H1 (cell line): ENCODE data around the gene SPRING1. TPM values are rescaled to one million over a fixed set of nuclear protein-coding genes. Genes with fewer than 3 reads are reported as not detected.

ENCODE experiments used
- CTCF ChIA-PET: fragments of 300-600 bp; sonication (Branson Sonifier 250); formaldehyde crosslinking; loops from one replicate; lab custom pipeline; 2021; ENCODE audit not compliant: partially characterized antibody; lab: Charles Lee
- POLR2A ChIA-PET: fragments of 300-600 bp; sonication (Branson Sonifier 250); formaldehyde crosslinking; loops from one replicate; lab custom pipeline; 2021; ENCODE audit warnings: inconsistent platforms; ENCODE audit not compliant: partially characterized antibody; lab: Charles Lee
- DNase-seq, 2 experiments: peaks; one replicate each; pipeline versions ENCODE4 v3.0.0 to v3.0.0-alpha.2; 2010 to 2022; ENCODE audit warnings: low spot score in 2 of 2, low read depth in 1 of 2, mixed read lengths in 1 of 2
- FAIRE-seq: peaks from 2 replicates; lab custom pipeline; 2011; peaks lifted over from hg19 to GRCh38; lab: Jason Lieb, UNC
- H2AFZ ChIP-seq: 2 replicates; pipeline ENCODE4 v1.8.1; 2012; ENCODE audit warnings: low read length, inconsistent platforms
- H2AK5ac ChIP-seq: 2 replicates; pipeline ENCODE4 v1.6.1; 2013; ENCODE audit warnings: low read depth, low read length
- H2BK120ac ChIP-seq: replicated peaks from 2 replicates; pipeline ENCODE3; 2013; ENCODE audit warnings: low read depth, low read length, inconsistent platforms
- H2BK12ac ChIP-seq: 2 replicates; pipeline ENCODE4 v1.6.1; 2013; ENCODE audit warnings: low read depth, low read length
- H2BK15ac ChIP-seq: 2 replicates; pipeline ENCODE4 v1.6.1; 2013; ENCODE audit warnings: low read length
- H2BK20ac ChIP-seq: 2 replicates; pipeline ENCODE4 v1.6.1; 2013; ENCODE audit warnings: low read length
- H2BK5ac ChIP-seq: 2 replicates; pipeline ENCODE4 v1.6.1; 2013; ENCODE audit warnings: low read depth, low read length
- H3K14ac ChIP-seq: 2 replicates; pipeline ENCODE4 v1.6.1; 2013; ENCODE audit warnings: inconsistent platforms; ENCODE audit not compliant: insufficient read length
- H3K18ac ChIP-seq: 2 replicates; pipeline ENCODE4 v1.6.1; 2013; ENCODE audit warnings: low read length; ENCODE audit errors: extremely low read depth
- H3K23ac ChIP-seq: 2 replicates; pipeline ENCODE4 v1.6.1; 2013; ENCODE audit warnings: inconsistent platforms; ENCODE audit not compliant: insufficient read length
- H3K23me2 ChIP-seq: 2 replicates; pipeline ENCODE4 v1.6.1; 2013; ENCODE audit warnings: low read depth, low read length
- H3K27ac ChIP-seq: 2 replicates; pipeline ENCODE4 v1.6.1; 2011; ENCODE audit warnings: low read depth, low read length, inconsistent platforms
- H3K27me3 ChIP-seq, 4 experiments: replicated peaks in 1 of 4; 1 replicate in 1 of 4; 2 replicates in 3 of 4; pipeline versions ENCODE4 v1.6.1 to v1.8.1; 2011 to 2013; ENCODE audit warnings: low read length in 3 of 4, mild to moderate bottlenecking in 3 of 4, inconsistent platforms in 2 of 4, mixed read lengths in 2 of 4, moderate library complexity in 1 of 4; ENCODE audit not compliant: control insufficient read depth in 3 of 4, insufficient read depth in 3 of 4; ENCODE audit errors: extremely low read depth in 1 of 4
- H3K36me3 ChIP-seq, 4 experiments: 2 replicates each; pipeline versions ENCODE4 v1.6.1 to v1.8.1; 2011 to 2013; ENCODE audit warnings: mild to moderate bottlenecking in 4 of 4, low read length in 3 of 4, moderate library complexity in 2 of 4, control low read depth in 1 of 4, inconsistent platforms in 1 of 4; ENCODE audit not compliant: insufficient read depth in 4 of 4, control insufficient read depth in 2 of 4
- H3K4ac ChIP-seq: replicated peaks from 2 replicates; pipeline ENCODE3; 2013; ENCODE audit warnings: low read length, low read depth, mixed read lengths, inconsistent platforms; ENCODE audit not compliant: insufficient read length
- H3K4me1 ChIP-seq, 4 experiments: replicated peaks in 1 of 4; 1 replicate in 1 of 4; 2 replicates in 3 of 4; pipeline versions ENCODE4 v1.6.1 to v1.8.1; 2011 to 2013; ENCODE audit warnings: low read length in 3 of 4, inconsistent platforms in 2 of 4, mixed read lengths in 1 of 4; ENCODE audit not compliant: insufficient read depth in 4 of 4, control insufficient read depth in 3 of 4
- H3K4me2 ChIP-seq, 2 experiments: 2 replicates each; pipeline versions ENCODE4 v1.6.1 to v1.8.1; 2011 to 2013; ENCODE audit warnings: low read depth in 2 of 2, low read length in 2 of 2, control low read depth in 1 of 2, inconsistent platforms in 1 of 2, mild to moderate bottlenecking in 1 of 2; ENCODE audit not compliant: insufficient read depth in 1 of 2
- H3K4me3 ChIP-seq, 4 experiments: fragments of 200-600, 300-600 bp in 1 of 4; sonication (generic), shearing (Covaris generic), sonication (Bioruptor Twin) in 1 of 4; 2 replicates each; pipeline versions ENCODE4 v1.5.1 to v1.8.1; 2011 to 2016; ENCODE audit warnings: low read length in 4 of 4, low read depth in 3 of 4, control low read depth in 2 of 4, inconsistent platforms in 2 of 4, mild to moderate bottlenecking in 2 of 4, mixed read lengths in 1 of 4, moderate library complexity in 1 of 4; ENCODE audit not compliant: insufficient read depth in 2 of 4; ENCODE audit errors: extremely low read depth in 1 of 4
- H3K56ac ChIP-seq: replicated peaks from 2 replicates; pipeline ENCODE3; 2013; ENCODE audit warnings: low read depth, mild to moderate bottlenecking, mixed read lengths, low read length, inconsistent platforms; ENCODE audit not compliant: insufficient read length
- H3K79me1 ChIP-seq: 2 replicates; pipeline ENCODE4 v1.6.1; 2013; ENCODE audit warnings: low read depth, low read length, control low read depth
- H3K79me2 ChIP-seq, 2 experiments: 2 replicates each; pipeline versions ENCODE4 v1.6.1 to v1.8.1; 2012 to 2013; ENCODE audit warnings: low read length in 2 of 2, mild to moderate bottlenecking in 2 of 2, inconsistent platforms in 1 of 2; ENCODE audit not compliant: insufficient read depth in 2 of 2, control insufficient read depth in 1 of 2
- H3K9ac ChIP-seq, 4 experiments: replicated peaks in 1 of 4; 1 replicate in 1 of 4; 2 replicates in 3 of 4; pipeline versions ENCODE4 v1.6.1 to v1.8.1; 2011 to 2013; ENCODE audit warnings: low read depth in 3 of 4, low read length in 3 of 4, control low read depth in 2 of 4, mild to moderate bottlenecking in 2 of 4, moderate library complexity in 2 of 4, inconsistent platforms in 1 of 4; ENCODE audit errors: extremely low read depth in 1 of 4
- H3K9me3 ChIP-seq, 2 experiments: 2 replicates each; pipeline versions ENCODE4 v1.6.1 to v1.8.1; 2012 to 2013; ENCODE audit warnings: mild to moderate bottlenecking in 2 of 2, moderate library complexity in 2 of 2, control low read depth in 1 of 2, inconsistent platforms in 1 of 2, low read depth in 1 of 2, low read length in 1 of 2, mixed read lengths in 1 of 2; ENCODE audit not compliant: insufficient read depth in 2 of 2
- H4K20me1 ChIP-seq, 2 experiments: replicated peaks in 1 of 2; 2 replicates each; pipeline versions ENCODE3 to v1.8.1; 2011 to 2013; ENCODE audit warnings: inconsistent platforms in 2 of 2, low read length in 2 of 2, mild to moderate bottlenecking in 1 of 2; ENCODE audit not compliant: insufficient read depth in 2 of 2, control insufficient read depth in 1 of 2
- H4K5ac ChIP-seq: 2 replicates; pipeline ENCODE4 v1.6.1; 2013; ENCODE audit warnings: low read length, low read depth, mixed read lengths, inconsistent platforms; ENCODE audit not compliant: insufficient read length
- H4K8ac ChIP-seq: 2 replicates; pipeline ENCODE4 v1.8.0; 2013; ENCODE audit warnings: mild to moderate bottlenecking, moderate library complexity, low read length, inconsistent platforms; ENCODE audit not compliant: insufficient read depth; ENCODE audit errors: extremely low read depth
- H4K91ac ChIP-seq: replicated peaks from 2 replicates; pipeline ENCODE3; 2013; ENCODE audit warnings: low read length, mixed read lengths, inconsistent platforms; ENCODE audit not compliant: insufficient read length
- CBX8 ChIP-seq: fragments of 300-800, 300-1000 bp; sonication (generic); IDR thresholded peaks from 2 replicates; pipeline ENCODE4 v1.7.1; 2016; ENCODE audit warnings: low read depth, low read length, borderline replicate concordance
- JUND ChIP-seq: IDR thresholded peaks from 2 replicates; pipeline ENCODE4 v1.6.1; 2011; ENCODE audit warnings: mild to moderate bottlenecking, improper control_type of control experiment, low read length
- SIN3A ChIP-seq, 2 experiments: IDR thresholded peaks in 1 of 2; conservative IDR thresholded peaks in 1 of 2; 2 replicates each; pipeline ENCODE4 v1.6.1; 2011 to 2012; ENCODE audit warnings: low read length in 2 of 2, improper control_type of control experiment in 1 of 2, low read depth in 1 of 2, mild to moderate bottlenecking in 1 of 2
- WGBS, 2 experiments: shearing (Covaris generic) in 1 of 2; methylation state at CpG; one replicate each; pipeline versions ENCODE4 v1.1.6 to v1.1.7; 2013 to 2015; ENCODE audit warnings: low lambda C conversion rate in 2 of 2, mixed read lengths in 2 of 2, inconsistent platforms in 1 of 2, low coverage in 1 of 2, missing lambda C conversion rate in 1 of 2; ENCODE audit not compliant: insufficient replicate concordance in 2 of 2, insufficient coverage in 1 of 2, insufficient read length in 1 of 2; ENCODE audit errors: extremely low coverage in 1 of 2, missing lambda C conversion rate in 1 of 2; 5-methylcytosine and 5-hydroxymethylcytosine counted together
- polyA plus RNA-seq, 7 experiments: library from polyadenylated mRNA; depleted of rRNA in 3 of 7; stranded (reverse) in 5 of 7; unstranded in 2 of 7; fragments of >200 nt in 5 of 7; fragments of 200-250 nt in 2 of 7; gene quantifications; 1 replicate in 5 of 7; 2 replicates in 1 of 7; 4 replicates in 1 of 7; pipeline versions ENCODE4 v1.2.1 to v1.2.3, GENCODE V29; 2011 to 2013; ENCODE audit warnings: missing spikeins in 2 of 7, mixed read lengths in 2 of 7
- total RNA-seq: library from RNA; stranded (reverse); fragmentation: NEBNext Ultra II Directional; extraction: Animal tissue kit (Norgen Biotek cat#: 25700); gene quantifications from 2 replicates; pipeline ENCODE4 v1.2.1, GENCODE V29; 2021

Gene SPRING1
- total and polyA plus RNA-seq, 2 of the 8 experiments (the other 6 are each of a cell fraction or from before 2014, with no cell fraction given): 14.3 to 46.5 TPM

- CTCF ChIA-PET: no interaction called here
- no peak overlapping the region for H3K56ac ChIP-seq
- no peak overlapping the region for H3K14ac ChIP-seq
- H3K27me3 ChIP-seq: no peaks in the 10 kb centered on the region
- H4K8ac ChIP-seq: no peak overlapping the region
- H3K4me2 ChIP-seq: no peak overlapping the region
- H2BK12ac ChIP-seq: no peak overlapping the region
- peaks cover 0 to 11% (median 5%) of the 10 kb centered on the region in 4 experiments; a peak in 4 of 8 replicates for H3K36me3 ChIP-seq
- H2AK5ac ChIP-seq: no peak overlapping the region
- no peak for TF ChIP-seq JUND
- TF ChIP-seq CBX8: no peak
- TF ChIP-seq SIN3A (conservative IDR thresholded peaks at IDR 0.05 in 1 of 2, IDR thresholded peaks at IDR 0.05 in 1 of 2; ENCODE audit: low read depth in 1 of 2, low read length in 2 of 2): no peak
- TF ChIP-seq, all 59 proteins: peak for 0
- H3K23ac ChIP-seq: no peak overlapping the region
- H4K20me1 ChIP-seq: peaks cover 5 to 13% of the 10 kb centered on the region in 2 experiments
- peaks cover 3 to 58% of the 10 kb centered on the region in 2 experiments for H3K79me2 ChIP-seq
- no peak for FAIRE-seq
- no peak overlapping the region for H2AFZ ChIP-seq
- H4K5ac ChIP-seq: no peak overlapping the region
- H3K4me3 ChIP-seq: no peak overlapping the region
- H2BK15ac ChIP-seq: no peak overlapping the region
- no peak overlapping the region for H4K91ac ChIP-seq
- H3K27ac ChIP-seq: no peak overlapping the region
- no peak overlapping the region for H2BK120ac ChIP-seq
- no peak overlapping the region for H3K18ac ChIP-seq
- H2BK20ac ChIP-seq: no peak overlapping the region
- H3K79me1 ChIP-seq: peaks cover 23% of the 10 kb centered on the region
- no peak overlapping the region for H2BK5ac ChIP-seq
- WGBS, 2 experiments: 93 to 100% methylated on average over 1 to 10 of the region's 10 CpGs
- H3K4me1 ChIP-seq: peaks cover 0 to 5% (median 2%) of the 10 kb centered on the region in 4 experiments; a peak in 3 of 7 replicates
- H3K23me2 ChIP-seq: peaks cover 10% of the 10 kb centered on the region; the same call in 1 of the 2 replicates
- no peak overlapping the region for H3K4ac ChIP-seq
- no peak for DNase-seq
- no peaks in the 10 kb centered on the region for H3K9me3 ChIP-seq
- POLR2A ChIA-PET: no interaction called here
- no peak overlapping the region; a peak in 1 of 7 replicates for H3K9ac ChIP-seq
Observed at GRCh38 chr12:116735084-116735483, 2.8 kb downstream of the SPRING1 start.
